K562 (cell line): ENCODE measurements around the gene MTHFR. TPM values are rescaled to one million over a fixed set of nuclear protein-coding genes. Genes with fewer than 3 reads are reported as not detected.

ENCODE experiments used
- C11orf30 ChIP-seq: fragments of 450-650 bp; IDR thresholded peaks from 2 replicates; pipeline ENCODE4 v1.6.1; 2016; ENCODE audit warnings: low read depth, mild to moderate bottlenecking
- CREB1 ChIP-seq, 2 experiments: sonication (generic) in 1 of 2; formaldehyde crosslinking in 1 of 2; IDR thresholded peaks; 2 replicates each; pipeline versions ENCODE4 v1.6.1 to v1.8.0; 2012 to 2022; ENCODE audit warnings: inconsistent platforms in 1 of 2, mild to moderate bottlenecking in 1 of 2, missing genetic modification reagents in 1 of 2, moderate library complexity in 1 of 2
- EHMT2 ChIP-seq: fragments of 450-650 bp; IDR thresholded peaks from 2 replicates; pipeline ENCODE4 v1.6.1; 2018; ENCODE audit warnings: antibody characterized with exemption
- GTF2A2 ChIP-seq: IDR thresholded peaks from 2 replicates; pipeline ENCODE4 v1.6.1; 2016; ENCODE audit warnings: mild to moderate bottlenecking, missing genetic modification characterization, missing compliant biosample characterization
- MCM3 ChIP-seq: fragments of 450-650 bp; IDR thresholded peaks from 2 replicates; pipeline ENCODE4 v1.6.1; 2016
- MLX ChIP-seq, 2 experiments: fragments of 450-650 bp in 1 of 2; sonication (generic) in 1 of 2; formaldehyde crosslinking; conservative IDR thresholded peaks; 2 replicates each; pipeline versions ENCODE4 v1.4.0 to v1.8.1; 2020 to 2022; ENCODE audit warnings: mild to moderate bottlenecking in 1 of 2, missing genetic modification reagents in 1 of 2
- MTA3 ChIP-seq: fragments of 450-650 bp; formaldehyde crosslinking; IDR thresholded peaks from 2 replicates; pipeline ENCODE4 v1.6.1; 2017; ENCODE audit warnings: mild to moderate bottlenecking, borderline replicate concordance
- NFE2 ChIP-seq: IDR thresholded peaks from 2 replicates; pipeline ENCODE4 v1.6.1; 2014; ENCODE audit warnings: antibody characterized with exemption, low read depth
- PHF8 ChIP-seq: fragments of 200-600 bp; sonication (generic); IDR thresholded peaks from 2 replicates; pipeline ENCODE4 v1.6.1; 2012; ENCODE audit warnings: mixed run types, mild to moderate bottlenecking, inconsistent platforms, low read length, moderate library complexity, borderline replicate concordance
- PML ChIP-seq: IDR thresholded peaks from 2 replicates; pipeline ENCODE4 v1.6.1; 2012; ENCODE audit warnings: low read length, inconsistent platforms
- ZBTB26 ChIP-seq: fragments of 450-650 bp; formaldehyde crosslinking; IDR thresholded peaks from 2 replicates; pipeline ENCODE4 v1.4.0; 2022; ENCODE audit warnings: missing genetic modification characterization
- ZNF354B ChIP-seq: fragments of 250-450 bp; sonication (Bioruptor Pico); IDR thresholded peaks from 2 replicates; pipeline ENCODE4 v1.4.0; 2020
- ZNF830 ChIP-seq: fragments of 250-450 bp; sonication (Bioruptor Pico); IDR thresholded peaks from 2 replicates; pipeline ENCODE4 v1.5.0; 2021; ENCODE audit warnings: mild to moderate bottlenecking
- polyA plus RNA-seq, 8 experiments: library from polyadenylated mRNA; depleted of rRNA in 4 of 8; stranded (reverse) in 5 of 8; unstranded in 3 of 8; fragments of >200 nt; fragmentation: Nextera tagmentation in 2 of 8; fragmentation: Illumina TruSeq in 1 of 8; extraction: Ambion mirVana in 2 of 8; extraction: Trizol in 1 of 8; gene quantifications; 2 replicates each; pipeline versions ENCODE4 v1.2.1 to v1.2.3, GENCODE V29; 2011 to 2014; ENCODE audit warnings: inconsistent platforms in 1 of 8, missing spikeins in 1 of 8
- total RNA-seq, 7 experiments: library from RNA; depleted of rRNA in 6 of 7; stranded (reverse); fragments of >200 nt in 6 of 7; fragmentation: Illumina TruSeq in 2 of 7; extraction: Trizol in 2 of 7; gene quantifications; 2 replicates each; pipeline versions ENCODE4 v1.2.1 to v1.2.3, GENCODE V29; 2011 to 2021; ENCODE audit warnings: low replicate concordance in 1 of 7
- TF ChIP-seq, protein P1 (sequence below): fragments of 450-650 bp; IDR thresholded peaks from 2 replicates; pipeline ENCODE4 v1.6.1; 2016; ENCODE audit warnings: mild to moderate bottlenecking, moderate library complexity

MTHFR gene
- total and polyA plus RNA-seq, 9 of the 15 experiments (the other 6 are each of a cell fraction or from before 2014, with no cell fraction given), result 5.0 to 104 (median 62.6) TPM

DNA sequence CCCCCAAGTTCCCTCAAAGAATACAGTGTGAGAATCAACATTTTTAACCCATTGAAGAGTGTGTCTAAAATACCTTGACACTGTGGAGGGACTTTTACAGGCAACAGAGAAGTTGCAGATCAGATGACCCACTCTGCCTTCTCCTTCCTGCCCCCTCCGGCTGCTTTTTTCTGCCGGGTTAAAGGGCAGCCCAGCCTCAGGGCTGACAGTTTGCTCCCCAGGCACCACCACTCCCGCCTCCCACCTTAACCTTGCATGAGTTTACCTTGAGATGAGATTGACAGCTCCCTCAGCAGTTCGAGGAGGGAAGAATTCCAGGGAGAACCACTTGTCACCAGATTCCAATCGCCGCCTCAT is 3.2 kb downstream of the MTHFR start (continued):
- TF ChIP-seq C11orf30, result no peak
- no peak for TF ChIP-seq ZBTB26 (CRISPR knock-in tag)
- no peak for TF ChIP-seq CREB1 (IDR thresholded peaks at IDR 0.05)
- no peak for TF ChIP-seq CREB1 (CRISPR knock-in tag; IDR thresholded peaks at IDR 0.05)
- no peak for TF ChIP-seq NFE2
- TF ChIP-seq GTF2A2, result no peak
- no peak for TF ChIP-seq ZNF354B (CRISPR knock-in tag)
- peak; percentile 11; the same call in 1 of the 2 replicates for TF ChIP-seq PML
- TF ChIP-seq ZNF830, result no peak
- TF ChIP-seq, protein P1, sequence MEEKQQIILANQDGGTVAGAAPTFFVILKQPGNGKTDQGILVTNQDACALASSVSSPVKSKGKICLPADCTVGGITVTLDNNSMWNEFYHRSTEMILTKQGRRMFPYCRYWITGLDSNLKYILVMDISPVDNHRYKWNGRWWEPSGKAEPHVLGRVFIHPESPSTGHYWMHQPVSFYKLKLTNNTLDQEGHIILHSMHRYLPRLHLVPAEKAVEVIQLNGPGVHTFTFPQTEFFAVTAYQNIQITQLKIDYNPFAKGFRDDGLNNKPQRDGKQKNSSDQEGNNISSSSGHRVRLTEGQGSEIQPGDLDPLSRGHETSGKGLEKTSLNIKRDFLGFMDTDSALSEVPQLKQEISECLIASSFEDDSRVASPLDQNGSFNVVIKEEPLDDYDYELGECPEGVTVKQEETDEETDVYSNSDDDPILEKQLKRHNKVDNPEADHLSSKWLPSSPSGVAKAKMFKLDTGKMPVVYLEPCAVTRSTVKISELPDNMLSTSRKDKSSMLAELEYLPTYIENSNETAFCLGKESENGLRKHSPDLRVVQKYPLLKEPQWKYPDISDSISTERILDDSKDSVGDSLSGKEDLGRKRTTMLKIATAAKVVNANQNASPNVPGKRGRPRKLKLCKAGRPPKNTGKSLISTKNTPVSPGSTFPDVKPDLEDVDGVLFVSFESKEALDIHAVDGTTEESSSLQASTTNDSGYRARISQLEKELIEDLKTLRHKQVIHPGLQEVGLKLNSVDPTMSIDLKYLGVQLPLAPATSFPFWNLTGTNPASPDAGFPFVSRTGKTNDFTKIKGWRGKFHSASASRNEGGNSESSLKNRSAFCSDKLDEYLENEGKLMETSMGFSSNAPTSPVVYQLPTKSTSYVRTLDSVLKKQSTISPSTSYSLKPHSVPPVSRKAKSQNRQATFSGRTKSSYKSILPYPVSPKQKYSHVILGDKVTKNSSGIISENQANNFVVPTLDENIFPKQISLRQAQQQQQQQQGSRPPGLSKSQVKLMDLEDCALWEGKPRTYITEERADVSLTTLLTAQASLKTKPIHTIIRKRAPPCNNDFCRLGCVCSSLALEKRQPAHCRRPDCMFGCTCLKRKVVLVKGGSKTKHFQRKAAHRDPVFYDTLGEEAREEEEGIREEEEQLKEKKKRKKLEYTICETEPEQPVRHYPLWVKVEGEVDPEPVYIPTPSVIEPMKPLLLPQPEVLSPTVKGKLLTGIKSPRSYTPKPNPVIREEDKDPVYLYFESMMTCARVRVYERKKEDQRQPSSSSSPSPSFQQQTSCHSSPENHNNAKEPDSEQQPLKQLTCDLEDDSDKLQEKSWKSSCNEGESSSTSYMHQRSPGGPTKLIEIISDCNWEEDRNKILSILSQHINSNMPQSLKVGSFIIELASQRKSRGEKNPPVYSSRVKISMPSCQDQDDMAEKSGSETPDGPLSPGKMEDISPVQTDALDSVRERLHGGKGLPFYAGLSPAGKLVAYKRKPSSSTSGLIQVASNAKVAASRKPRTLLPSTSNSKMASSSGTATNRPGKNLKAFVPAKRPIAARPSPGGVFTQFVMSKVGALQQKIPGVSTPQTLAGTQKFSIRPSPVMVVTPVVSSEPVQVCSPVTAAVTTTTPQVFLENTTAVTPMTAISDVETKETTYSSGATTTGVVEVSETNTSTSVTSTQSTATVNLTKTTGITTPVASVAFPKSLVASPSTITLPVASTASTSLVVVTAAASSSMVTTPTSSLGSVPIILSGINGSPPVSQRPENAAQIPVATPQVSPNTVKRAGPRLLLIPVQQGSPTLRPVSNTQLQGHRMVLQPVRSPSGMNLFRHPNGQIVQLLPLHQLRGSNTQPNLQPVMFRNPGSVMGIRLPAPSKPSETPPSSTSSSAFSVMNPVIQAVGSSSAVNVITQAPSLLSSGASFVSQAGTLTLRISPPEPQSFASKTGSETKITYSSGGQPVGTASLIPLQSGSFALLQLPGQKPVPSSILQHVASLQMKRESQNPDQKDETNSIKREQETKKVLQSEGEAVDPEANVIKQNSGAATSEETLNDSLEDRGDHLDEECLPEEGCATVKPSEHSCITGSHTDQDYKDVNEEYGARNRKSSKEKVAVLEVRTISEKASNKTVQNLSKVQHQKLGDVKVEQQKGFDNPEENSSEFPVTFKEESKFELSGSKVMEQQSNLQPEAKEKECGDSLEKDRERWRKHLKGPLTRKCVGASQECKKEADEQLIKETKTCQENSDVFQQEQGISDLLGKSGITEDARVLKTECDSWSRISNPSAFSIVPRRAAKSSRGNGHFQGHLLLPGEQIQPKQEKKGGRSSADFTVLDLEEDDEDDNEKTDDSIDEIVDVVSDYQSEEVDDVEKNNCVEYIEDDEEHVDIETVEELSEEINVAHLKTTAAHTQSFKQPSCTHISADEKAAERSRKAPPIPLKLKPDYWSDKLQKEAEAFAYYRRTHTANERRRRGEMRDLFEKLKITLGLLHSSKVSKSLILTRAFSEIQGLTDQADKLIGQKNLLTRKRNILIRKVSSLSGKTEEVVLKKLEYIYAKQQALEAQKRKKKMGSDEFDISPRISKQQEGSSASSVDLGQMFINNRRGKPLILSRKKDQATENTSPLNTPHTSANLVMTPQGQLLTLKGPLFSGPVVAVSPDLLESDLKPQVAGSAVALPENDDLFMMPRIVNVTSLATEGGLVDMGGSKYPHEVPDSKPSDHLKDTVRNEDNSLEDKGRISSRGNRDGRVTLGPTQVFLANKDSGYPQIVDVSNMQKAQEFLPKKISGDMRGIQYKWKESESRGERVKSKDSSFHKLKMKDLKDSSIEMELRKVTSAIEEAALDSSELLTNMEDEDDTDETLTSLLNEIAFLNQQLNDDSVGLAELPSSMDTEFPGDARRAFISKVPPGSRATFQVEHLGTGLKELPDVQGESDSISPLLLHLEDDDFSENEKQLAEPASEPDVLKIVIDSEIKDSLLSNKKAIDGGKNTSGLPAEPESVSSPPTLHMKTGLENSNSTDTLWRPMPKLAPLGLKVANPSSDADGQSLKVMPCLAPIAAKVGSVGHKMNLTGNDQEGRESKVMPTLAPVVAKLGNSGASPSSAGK, result no peak
- TF ChIP-seq MTA3, result peak; percentile 8; the same call in 1 of the 2 replicates
- no peak for TF ChIP-seq EHMT2
- 0 out of 2 replicates have a peak, but pooled peaks have one; percentile 12 for TF ChIP-seq PHF8
- TF ChIP-seq MLX (CRISPR knock-in tag; conservative IDR thresholded peaks at IDR 0.05), result no peak
- TF ChIP-seq MCM3, result no peak
